Peyer's patch (tissue), 4 donors: ENCODE data around the gene CST6.

Experiments
- POLR2A ChIP-seq, 2 donors: fragments of 450-650 bp; IDR thresholded peaks; one replicate each; pipeline ENCODE4 v1.5.1; 2017; ENCODE audit warnings: antibody characterized with exemption in 2 of 2, mild to moderate bottlenecking in 2 of 2, moderate library complexity in 2 of 2
- TF ChIP-seq, protein P1 (sequence below), 6 experiments: fragments of 450-650 bp in 4 of 6; fragments of 200-600 bp in 2 of 6; sonication (generic) in 1 of 6; IDR thresholded peaks; one replicate each; pipeline ENCODE4 v1.5.1; 2017 to 2019; ENCODE audit warnings: antibody characterized with exemption in 6 of 6, mild to moderate bottlenecking in 3 of 6, moderate library complexity in 1 of 6

DNA sequence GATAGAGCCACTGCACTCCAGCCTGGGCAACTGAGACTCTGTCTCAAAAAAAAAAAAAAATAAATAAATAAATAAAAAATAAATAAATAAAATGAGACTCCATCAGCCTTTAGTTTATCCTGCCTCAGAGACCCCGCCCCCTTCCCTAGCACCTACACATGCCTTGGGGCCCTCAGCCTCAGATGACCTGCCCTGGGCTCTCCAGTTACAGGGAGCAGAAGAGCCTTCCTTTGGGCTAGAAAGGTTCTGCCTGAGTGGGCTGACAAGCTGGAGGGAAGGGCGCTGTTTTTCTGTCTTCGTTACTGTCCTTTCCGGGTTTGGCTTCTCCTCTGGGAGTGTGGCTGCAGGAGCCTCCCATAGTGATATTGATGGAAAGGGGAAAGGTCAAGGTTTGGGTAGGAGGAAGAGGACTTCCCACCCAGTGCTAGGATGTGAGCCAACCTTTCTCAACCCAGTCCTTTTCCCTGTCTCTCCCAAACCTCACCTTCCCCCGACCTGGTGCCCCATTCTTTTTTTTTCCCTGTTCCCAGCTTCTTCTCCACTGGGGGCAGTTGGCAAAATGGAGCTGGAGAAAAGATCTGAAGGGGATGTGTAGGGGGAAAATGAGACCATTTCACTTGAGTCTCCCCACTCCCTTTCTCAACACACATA is 38.9 kb downstream of the CST6 start:
- TF ChIP-seq, protein P1, sequence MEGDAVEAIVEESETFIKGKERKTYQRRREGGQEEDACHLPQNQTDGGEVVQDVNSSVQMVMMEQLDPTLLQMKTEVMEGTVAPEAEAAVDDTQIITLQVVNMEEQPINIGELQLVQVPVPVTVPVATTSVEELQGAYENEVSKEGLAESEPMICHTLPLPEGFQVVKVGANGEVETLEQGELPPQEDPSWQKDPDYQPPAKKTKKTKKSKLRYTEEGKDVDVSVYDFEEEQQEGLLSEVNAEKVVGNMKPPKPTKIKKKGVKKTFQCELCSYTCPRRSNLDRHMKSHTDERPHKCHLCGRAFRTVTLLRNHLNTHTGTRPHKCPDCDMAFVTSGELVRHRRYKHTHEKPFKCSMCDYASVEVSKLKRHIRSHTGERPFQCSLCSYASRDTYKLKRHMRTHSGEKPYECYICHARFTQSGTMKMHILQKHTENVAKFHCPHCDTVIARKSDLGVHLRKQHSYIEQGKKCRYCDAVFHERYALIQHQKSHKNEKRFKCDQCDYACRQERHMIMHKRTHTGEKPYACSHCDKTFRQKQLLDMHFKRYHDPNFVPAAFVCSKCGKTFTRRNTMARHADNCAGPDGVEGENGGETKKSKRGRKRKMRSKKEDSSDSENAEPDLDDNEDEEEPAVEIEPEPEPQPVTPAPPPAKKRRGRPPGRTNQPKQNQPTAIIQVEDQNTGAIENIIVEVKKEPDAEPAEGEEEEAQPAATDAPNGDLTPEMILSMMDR (IDR thresholded peaks at IDR 0.05): no peak
- no peak for TF ChIP-seq POLR2A (IDR thresholded peaks at IDR 0.05)
